HL-60 (cell line): Measurements from ENCODE around the gene KRTAP21-2.

Experiments used
- CTCF ChIP-seq: IDR thresholded peaks from one replicate; pipeline ENCODE4 v1.5.1; 2011; ENCODE audit warnings: low read length, control low read depth, inconsistent platforms; ENCODE audit not compliant: insufficient read depth
- GABPA ChIP-seq: IDR thresholded peaks from 2 replicates; pipeline ENCODE4 v1.6.1; 2012; ENCODE audit warnings: low read depth
- SPI1 ChIP-seq: IDR thresholded peaks from 2 replicates; pipeline ENCODE4 v1.6.1; 2012; ENCODE audit warnings: low read depth, mild to moderate bottlenecking, borderline replicate concordance

DNA sequence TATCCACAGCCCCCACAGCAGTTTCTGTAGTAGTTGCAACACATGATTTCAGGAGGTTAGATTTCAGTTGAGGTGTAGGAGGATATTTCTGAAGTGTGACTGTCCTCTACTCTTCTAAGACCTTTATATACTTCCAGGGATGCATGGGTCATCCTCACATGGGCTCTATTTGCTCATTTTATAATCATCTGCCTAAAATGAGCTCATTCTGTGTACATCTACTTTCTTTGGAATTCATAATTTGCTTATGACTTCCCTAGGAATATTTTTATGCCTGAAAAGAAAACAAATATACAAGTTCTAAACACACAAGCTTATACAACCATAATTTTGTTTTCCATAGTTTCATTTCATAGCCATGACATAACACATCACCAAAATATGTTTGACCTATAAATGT, at the start of gene KRTAP21-2:
- TF ChIP-seq GABPA (no peak), CTCF (no peak), SPI1 (no peak)
